Stomach (tissue), 9 donors: Measurements from ENCODE around the gene C11orf91. TPM values are rescaled to one million over a fixed set of nuclear protein-coding genes. Genes with fewer than 3 reads are reported as not detected.

ENCODE experiments used
- DNase-seq, 2 donors: peaks; one replicate each; pipeline versions ENCODE4 v3.0.0 to v3.0.0-alpha.2; 2013 to 2019
- H3K27ac ChIP-seq, 5 donors: fragments of 200-600 bp in 4 of 5; sonication (generic) in 4 of 5; one replicate each; pipeline ENCODE4 v1.5.1; 2013 to 2019; ENCODE audit warnings: mild to moderate bottlenecking in 1 of 5, moderate library complexity in 1 of 5
- H3K27me3 ChIP-seq, 3 donors: fragments of 200-600 bp; sonication (generic); one replicate each; pipeline ENCODE4 v1.5.1; 2017 to 2019; ENCODE audit warnings: mixed run types in 1 of 3
- H3K36me3 ChIP-seq, 4 donors: fragments of 200-600 bp; sonication (generic); 1 replicate in 3 of 4; 2 replicates in 1 of 4; pipeline ENCODE4 v1.5.1; 2016 to 2019
- H3K4me1 ChIP-seq, 4 donors: fragments of 200-600 bp; sonication (generic); one replicate each; pipeline ENCODE4 v1.5.1; 2016 to 2019
- H3K4me3 ChIP-seq, 4 donors: fragments of 200-600 bp; sonication (generic) in 3 of 4; one replicate each; pipeline ENCODE4 v1.5.1; 2016 to 2019; ENCODE audit warnings: mild to moderate bottlenecking in 1 of 4
- H3K9me3 ChIP-seq, 4 donors: fragments of 200-600 bp; sonication (generic); one replicate each; pipeline ENCODE4 v1.5.1; 2016 to 2019
- EP300 ChIP-seq: sonication (generic); formaldehyde crosslinking; IDR thresholded peaks from one replicate; pipeline ENCODE4 v1.6.1; 2017; ENCODE audit warnings: antibody characterized with exemption
- POLR2A ChIP-seq, 4 donors: fragments of 450-650 bp; IDR thresholded peaks; one replicate each; pipeline ENCODE4 v1.6.1; 2016; ENCODE audit warnings: antibody characterized with exemption in 4 of 4, control low read depth in 2 of 4, mild to moderate bottlenecking in 1 of 4, moderate library complexity in 1 of 4
- POLR2AphosphoS5 ChIP-seq, 3 donors: sonication (generic); formaldehyde crosslinking; IDR thresholded peaks; one replicate each; pipeline ENCODE4 v1.6.1; 2016; ENCODE audit warnings: antibody characterized with exemption in 3 of 3
- WGBS, 5 donors: extraction: QIAGEN DNeasy Blood & Tissue Kit in 3 of 5; methylation state at CpG; one replicate each; pipeline versions ENCODE4 v1.1.5 to v1.1.7; 2013 to 2018; 5-methylcytosine and 5-hydroxymethylcytosine counted together
- intact Hi-C: fragments of 100-400 bp; cut with DNase I; formaldehyde crosslinking; loops from one replicate; pipeline ENCODE4 v1.15.1; 2023; ENCODE audit warnings: low total_unique reads
- polyA plus RNA-seq, 3 donors: library from polyadenylated mRNA; stranded (reverse); fragments of 200-250 nt; gene quantifications; one replicate each; pipeline ENCODE4 v1.2.3, GENCODE V29; 2013
- total RNA-seq, 5 donors: library from RNA; depleted of rRNA; stranded (reverse); fragments of >200 nt; gene quantifications; one replicate each; pipeline versions ENCODE4 v1.1.0 to v1.2.3, GENCODE V29; 2014 to 2016
- TF ChIP-seq, protein P1 (sequence below), 7 experiments: fragments of 450-650 bp in 4 of 7; fragments of 200-600 bp in 3 of 7; sonication (generic) in 3 of 7; IDR thresholded peaks; one replicate each; pipeline ENCODE4 v1.5.1; 2016 to 2019; ENCODE audit warnings: antibody characterized with exemption in 7 of 7, control low read depth in 2 of 7, mild to moderate bottlenecking in 1 of 7
- donor health status: healthy with polysubstance abuse.
- donor health status: Bipolar disorder and iron deficiency.
- donor health status: healthy.

C11orf91 gene
- total and polyA plus RNA-seq, 8 donors = not detected

GRCh38 chr11:33722590-33723234 lies 22.1 kb upstream of the C11orf91 start:
- Histone ChIP-seq H3K9me3 (no peaks in the 10 kb centered on the region), H3K4me1 (peaks cover 28 to 76% (median 58%) of the 10 kb centered on the region in 4 donors), H3K4me3 (no peak overlapping the region), H3K36me3 (peaks cover 42 to 51% (median 46%) of the 10 kb centered on the region in 4 donors), H3K27ac (peak overlapping the region; percentile 56 to 85 (median 79)), H3K27me3 (no peaks in the 10 kb centered on the region)
- WGBS, 5 donors = 44 to 83% (median 68%) methylated on average over 2 of the region's 2 CpGs
- no peak for DNase-seq
- TF ChIP-seq EP300 (no peak), POLR2AphosphoS5 (IDR thresholded peaks at IDR 0.05) (peak in 1 of 3 donors; percentile 16)
- intact Hi-C loops = no loop called here

DNA sequence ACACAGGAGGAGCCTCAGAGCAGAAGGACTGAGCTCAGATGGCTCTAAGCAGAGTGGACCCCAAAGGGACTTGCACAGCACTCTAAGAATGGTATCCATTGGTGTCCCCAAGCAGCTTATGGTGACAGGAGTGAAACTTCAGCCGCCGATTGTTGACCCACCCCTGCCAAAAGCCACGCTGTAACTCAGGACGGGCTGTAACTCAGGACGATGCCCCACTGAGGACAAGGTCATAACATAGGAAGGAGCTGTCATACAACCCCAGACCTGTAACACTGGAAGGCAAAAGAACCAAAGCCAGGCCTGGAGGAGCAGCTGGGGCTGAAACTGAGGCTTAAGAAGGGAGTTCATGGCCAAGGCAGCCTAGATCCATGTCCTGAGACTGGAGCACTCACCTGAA lies 21.4 kb upstream of the C11orf91 start:
- Histone ChIP-seq H3K4me3 (no peak overlapping the region), H3K9me3 (no peaks in the 10 kb centered on the region), H3K27ac (peak overlapping the region; percentile 56 to 85 (median 79)), H3K36me3 (peaks cover 49 to 58% (median 53%) of the 10 kb centered on the region in 4 donors), H3K4me1 (peaks cover 28 to 80% (median 56%) of the 10 kb centered on the region in 4 donors), H3K27me3 (no peaks in the 10 kb centered on the region)
- intact Hi-C loops = no loop called here
- TF ChIP-seq POLR2AphosphoS5 (IDR thresholded peaks at IDR 0.05) = no peak
- no peak for TF ChIP-seq EP300
- TF ChIP-seq POLR2A (IDR thresholded peaks at IDR 0.05) = no peak
- TF ChIP-seq, protein P1, sequence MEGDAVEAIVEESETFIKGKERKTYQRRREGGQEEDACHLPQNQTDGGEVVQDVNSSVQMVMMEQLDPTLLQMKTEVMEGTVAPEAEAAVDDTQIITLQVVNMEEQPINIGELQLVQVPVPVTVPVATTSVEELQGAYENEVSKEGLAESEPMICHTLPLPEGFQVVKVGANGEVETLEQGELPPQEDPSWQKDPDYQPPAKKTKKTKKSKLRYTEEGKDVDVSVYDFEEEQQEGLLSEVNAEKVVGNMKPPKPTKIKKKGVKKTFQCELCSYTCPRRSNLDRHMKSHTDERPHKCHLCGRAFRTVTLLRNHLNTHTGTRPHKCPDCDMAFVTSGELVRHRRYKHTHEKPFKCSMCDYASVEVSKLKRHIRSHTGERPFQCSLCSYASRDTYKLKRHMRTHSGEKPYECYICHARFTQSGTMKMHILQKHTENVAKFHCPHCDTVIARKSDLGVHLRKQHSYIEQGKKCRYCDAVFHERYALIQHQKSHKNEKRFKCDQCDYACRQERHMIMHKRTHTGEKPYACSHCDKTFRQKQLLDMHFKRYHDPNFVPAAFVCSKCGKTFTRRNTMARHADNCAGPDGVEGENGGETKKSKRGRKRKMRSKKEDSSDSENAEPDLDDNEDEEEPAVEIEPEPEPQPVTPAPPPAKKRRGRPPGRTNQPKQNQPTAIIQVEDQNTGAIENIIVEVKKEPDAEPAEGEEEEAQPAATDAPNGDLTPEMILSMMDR (IDR thresholded peaks at IDR 0.05) = no peak
- no peak for DNase-seq
- WGBS, 5 donors = 78 to 95% (median 83%) methylated on average over 4 to 5 of the region's 5 CpGs

DNA sequence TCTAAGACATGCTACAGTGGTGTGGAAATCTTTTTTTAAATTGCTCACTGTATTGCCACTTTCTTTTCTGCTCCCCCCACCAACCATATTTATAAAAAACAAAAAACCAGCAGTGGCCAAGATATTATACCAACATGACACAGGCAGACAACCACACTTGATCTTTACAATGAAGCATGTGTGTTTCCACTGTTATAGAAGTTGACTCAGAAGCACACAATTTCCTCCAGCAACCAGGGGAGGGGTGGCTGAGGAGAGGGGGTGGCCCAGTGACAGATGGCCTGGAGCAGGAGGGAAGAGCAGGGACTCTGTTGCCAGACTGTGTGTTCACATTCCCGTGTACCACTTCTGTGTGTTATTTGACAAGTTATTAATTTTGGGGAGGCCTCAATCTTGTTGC lies 20.8 kb upstream of the C11orf91 start:
- TF ChIP-seq, protein P1 (IDR thresholded peaks at IDR 0.05) = no peak
- TF ChIP-seq EP300 (no peak), POLR2AphosphoS5 (IDR thresholded peaks at IDR 0.05) (peak in 1 of 3 donors; percentile 14), POLR2A (IDR thresholded peaks at IDR 0.05) (no peak)
- peaks cover 55 to 64% (median 58%) of the 10 kb centered on the region in 4 donors for H3K36me3 ChIP-seq
- intact Hi-C loops = no loop called here
- DNase-seq = no peak
- peaks cover 28 to 80% (median 53%) of the 10 kb centered on the region in 4 donors for H3K4me1 ChIP-seq
- WGBS, 5 donors = 17 to 53% (median 39%) methylated on average over 1 of the region's 1 CpG
- no peak overlapping the region for H3K4me3 ChIP-seq
- no peaks in the 10 kb centered on the region for H3K27me3 ChIP-seq
- H3K27ac ChIP-seq = peak overlapping the region in 4 of 5 donors; percentile 77 to 85 (median 79)
- no peaks in the 10 kb centered on the region for H3K9me3 ChIP-seq

DNA sequence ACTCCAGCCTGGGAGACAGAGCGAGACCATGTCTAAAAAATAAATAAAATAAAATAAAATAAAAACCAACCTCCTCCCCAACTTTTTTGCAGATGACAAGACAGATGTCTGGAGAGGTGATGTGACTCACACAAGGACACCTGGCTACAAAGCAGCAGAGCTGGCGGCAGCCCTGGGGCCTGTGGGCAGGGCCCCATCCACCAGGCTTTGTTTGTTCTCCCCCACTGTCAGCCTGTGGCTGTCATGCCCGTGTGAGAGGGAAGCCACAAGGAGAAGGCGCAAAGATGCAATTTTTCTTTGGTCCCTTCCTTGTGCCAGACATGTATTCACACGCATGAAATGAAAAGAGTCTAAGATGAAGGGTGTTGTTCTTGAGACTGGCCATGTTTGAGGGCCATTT lies 19.0 kb upstream of the C11orf91 start:
- DNase-seq = no peak
- WGBS, 5 donors = 78 to 82% (median 81%) methylated on average over 5 of the region's 5 CpGs
- Histone ChIP-seq H3K4me1 (peaks cover 24 to 80% (median 47%) of the 10 kb centered on the region in 4 donors), H3K27me3 (no peaks in the 10 kb centered on the region), H3K36me3 (peaks cover 65 to 81% (median 72%) of the 10 kb centered on the region in 4 donors), H3K9me3 (no peaks in the 10 kb centered on the region), H3K4me3 (no peak overlapping the region), H3K27ac (peak overlapping the region in 2 of 5 donors; percentile 7 to 79)
- intact Hi-C loops = no loop called here
- no peak for TF ChIP-seq EP300
- TF ChIP-seq, protein P1 (IDR thresholded peaks at IDR 0.05) = no peak
- no peak for TF ChIP-seq POLR2AphosphoS5 (IDR thresholded peaks at IDR 0.05)
- no peak for TF ChIP-seq POLR2A (IDR thresholded peaks at IDR 0.05)

DNA sequence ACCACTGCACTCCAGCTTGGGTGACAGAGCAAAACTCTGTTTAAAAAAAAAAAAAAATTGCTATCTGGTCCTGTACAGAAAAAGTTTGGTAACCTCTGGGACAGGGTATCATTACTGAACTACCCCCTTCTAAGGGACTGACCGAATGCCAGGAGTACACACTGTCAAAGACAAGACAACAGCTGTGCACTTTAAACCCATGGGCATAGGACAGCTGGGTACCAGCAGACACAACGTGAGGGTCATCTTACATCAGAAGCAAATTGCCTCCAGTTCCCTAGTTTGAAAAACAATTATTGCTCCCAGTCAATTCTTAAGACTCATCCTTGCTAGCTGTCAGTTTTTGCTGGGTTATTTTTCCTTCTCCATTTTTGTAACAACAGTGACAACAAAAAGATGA lies 17.8 kb upstream of the C11orf91 start:
- Histone ChIP-seq H3K27ac (no peak overlapping the region), H3K4me1 (peaks cover 13 to 80% (median 43%) of the 10 kb centered on the region in 4 donors), H3K36me3 (peaks cover 70 to 93% (median 83%) of the 10 kb centered on the region in 4 donors), H3K9me3 (no peaks in the 10 kb centered on the region), H3K4me3 (no peak overlapping the region), H3K27me3 (no peaks in the 10 kb centered on the region)
- DNase-seq = no peak
- WGBS, 5 donors = 74 to 86% (median 82%) methylated on average over 2 of the region's 2 CpGs
- no peak for TF ChIP-seq EP300
- TF ChIP-seq, protein P1 (IDR thresholded peaks at IDR 0.05) = no peak
- intact Hi-C loops = no loop called here
